Measurements from ENCODE around the gene STXBP4. TPM values are rescaled to one million over a fixed set of nuclear protein-coding genes. Genes with fewer than 3 reads are reported as not detected.

Gene STXBP4
- polyA plus RNA-seq, 1 experiment: 9.7 TPM

GRCh38 chr17:55212880-55213279, 244.3 kb downstream of the STXBP4 start:
- TF ChIP-seq CTCF (IDR thresholded peaks at IDR 0.05; ENCODE audit: low read depth, low read length): no peak
- no peaks in the 10 kb centered on the region for H3K27me3 ChIP-seq (ENCODE audit: control insufficient read depth, insufficient read depth, low read length)
- H3K27ac ChIP-seq (ENCODE audit: low read depth, low read length): no peak overlapping the region
- POLR2A ChIA-PET: no interaction called here
- no peaks in the 10 kb centered on the region for H3K9me3 ChIP-seq (ENCODE audit: control insufficient read depth, insufficient read depth, low read length)
- no peak for DNase-seq (ENCODE audit: low read depth, low spot score)
- no peak overlapping the region for H3K4me3 ChIP-seq (ENCODE audit: low read depth, low read length)
- CTCF ChIA-PET: no interaction called here

- Histone ChIP-seq H3K4me3 (ENCODE audit: low read depth, low read length) (no peak overlapping the region), H3K9me3 (ENCODE audit: control insufficient read depth, insufficient read depth, low read length) (no peaks in the 10 kb centered on the region), H3K27me3 (ENCODE audit: control insufficient read depth, insufficient read depth, low read length) (no peaks in the 10 kb centered on the region), H3K27ac (ENCODE audit: low read depth, low read length) (no peak overlapping the region)
- no peak for DNase-seq (ENCODE audit: low read depth, low spot score)
- no peak for TF ChIP-seq CTCF (IDR thresholded peaks at IDR 0.05; ENCODE audit: low read depth, low read length)
- CTCF ChIA-PET: no interaction called here
- POLR2A ChIA-PET: no interaction called here
Observed at GRCh38 chr17:55215711-55216110, 247.1 kb downstream of the STXBP4 start.

- ChIA-PET POLR2A (no interaction called here), CTCF (no interaction called here)
- H3K27ac ChIP-seq (ENCODE audit: low read depth, low read length): no peak overlapping the region
- no peaks in the 10 kb centered on the region for H3K27me3 ChIP-seq (ENCODE audit: control insufficient read depth, insufficient read depth, low read length)
- no peak for TF ChIP-seq CTCF (IDR thresholded peaks at IDR 0.05; ENCODE audit: low read depth, low read length)
- DNase-seq (ENCODE audit: low read depth, low spot score): no peak
- no peaks in the 10 kb centered on the region for H3K9me3 ChIP-seq (ENCODE audit: control insufficient read depth, insufficient read depth, low read length)
- H3K4me3 ChIP-seq (ENCODE audit: low read depth, low read length): no peak overlapping the region
Observed at GRCh38 chr17:55216888-55217287, 248.3 kb downstream of the STXBP4 start.

GRCh38 chr17:55219459-55219858, 250.9 kb downstream of the STXBP4 start:
- Histone ChIP-seq H3K27me3 (ENCODE audit: control insufficient read depth, insufficient read depth, low read length) (no peaks in the 10 kb centered on the region), H3K27ac (ENCODE audit: low read depth, low read length) (no peak overlapping the region), H3K4me3 (ENCODE audit: low read depth, low read length) (no peak overlapping the region), H3K9me3 (ENCODE audit: control insufficient read depth, insufficient read depth, low read length) (no peaks in the 10 kb centered on the region)
- ChIA-PET CTCF (no interaction called here), POLR2A (no interaction called here)
- TF ChIP-seq CTCF (IDR thresholded peaks at IDR 0.05; ENCODE audit: low read depth, low read length): no peak
- DNase-seq (ENCODE audit: low read depth, low spot score): no peak

GRCh38 chr17:55219934-55220333, 251.4 kb downstream of the STXBP4 start:
- ChIA-PET CTCF (no interaction called here), POLR2A (no interaction called here)
- H3K9me3 ChIP-seq (ENCODE audit: control insufficient read depth, insufficient read depth, low read length): no peaks in the 10 kb centered on the region
- no peak overlapping the region for H3K4me3 ChIP-seq (ENCODE audit: low read depth, low read length)
- no peak for DNase-seq (ENCODE audit: low read depth, low spot score)
- H3K27ac ChIP-seq (ENCODE audit: low read depth, low read length): no peak overlapping the region
- no peaks in the 10 kb centered on the region for H3K27me3 ChIP-seq (ENCODE audit: control insufficient read depth, insufficient read depth, low read length)
- no peak for TF ChIP-seq CTCF (IDR thresholded peaks at IDR 0.05; ENCODE audit: low read depth, low read length)

Small RNAs within 50 kb of the gene (small RNA-seq; reads per million reads assigned to genes)
- not detected for gene AC007485.1 (ENCODE audit: insufficient read length, low read depth)

Other genes starting within 250 kb of the STXBP4 start
- 25.6 and 37.8 TPM in 2 replicates for gene TOM1L1, start 67.9 kb upstream of the STXBP4 start, polyA plus RNA-seq (2011; rRNA removed)
- gene COX11, start 111 bp upstream of the STXBP4 start, polyA plus RNA-seq (2011; rRNA removed): 27.8 and 31.5 TPM in 2 replicates